ENCODE results near the gene KIAA1217.

The KIAA1217 gene

GRCh38 chr10:24475598-24475997, 266.7 kb downstream of the KIAA1217 start:
- Histone ChIP-seq H2AFZ (ENCODE audit: low read depth, low read length) (no peak overlapping the region), H3K4me2 (ENCODE audit: insufficient read depth, low read length) (no peak overlapping the region), H3K4me1 (ENCODE audit: insufficient read depth, low read length) (no peaks in the 10 kb centered on the region), H3K36me3 (ENCODE audit: insufficient read depth, low read length) (no peaks in the 10 kb centered on the region), H3K79me2 (ENCODE audit: insufficient read depth, low read length) (no peaks in the 10 kb centered on the region), H3K4me3 (ENCODE audit: low read depth in 1 of 2, low read length in 2 of 2) (no peak overlapping the region), H3K27ac (ENCODE audit: low read length) (no peak overlapping the region), H3K9me3 (ENCODE audit: insufficient read depth, low read length, severe bottlenecking) (peaks cover 3% of the 10 kb centered on the region), H4K20me1 (ENCODE audit: insufficient read depth, low read length) (no peaks in the 10 kb centered on the region), H3K27me3 (ENCODE audit: insufficient read depth, low read length, poor library complexity) (no peaks in the 10 kb centered on the region), H3K9ac (ENCODE audit: low read depth, low read length) (no peak overlapping the region)
- DNase-seq (no peak), ATAC-seq (ENCODE audit: insufficient read depth, low read depth) (no peak)
- TF ChIP-seq, protein P1, sequence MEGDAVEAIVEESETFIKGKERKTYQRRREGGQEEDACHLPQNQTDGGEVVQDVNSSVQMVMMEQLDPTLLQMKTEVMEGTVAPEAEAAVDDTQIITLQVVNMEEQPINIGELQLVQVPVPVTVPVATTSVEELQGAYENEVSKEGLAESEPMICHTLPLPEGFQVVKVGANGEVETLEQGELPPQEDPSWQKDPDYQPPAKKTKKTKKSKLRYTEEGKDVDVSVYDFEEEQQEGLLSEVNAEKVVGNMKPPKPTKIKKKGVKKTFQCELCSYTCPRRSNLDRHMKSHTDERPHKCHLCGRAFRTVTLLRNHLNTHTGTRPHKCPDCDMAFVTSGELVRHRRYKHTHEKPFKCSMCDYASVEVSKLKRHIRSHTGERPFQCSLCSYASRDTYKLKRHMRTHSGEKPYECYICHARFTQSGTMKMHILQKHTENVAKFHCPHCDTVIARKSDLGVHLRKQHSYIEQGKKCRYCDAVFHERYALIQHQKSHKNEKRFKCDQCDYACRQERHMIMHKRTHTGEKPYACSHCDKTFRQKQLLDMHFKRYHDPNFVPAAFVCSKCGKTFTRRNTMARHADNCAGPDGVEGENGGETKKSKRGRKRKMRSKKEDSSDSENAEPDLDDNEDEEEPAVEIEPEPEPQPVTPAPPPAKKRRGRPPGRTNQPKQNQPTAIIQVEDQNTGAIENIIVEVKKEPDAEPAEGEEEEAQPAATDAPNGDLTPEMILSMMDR (IDR thresholded peaks at IDR 0.05; ENCODE audit: borderline replicate concordance, extremely low read depth, low read length, poor library complexity, severe bottlenecking): no peak
- TF ChIP-seq EZH2 (IDR thresholded peaks at IDR 0.05; ENCODE audit: borderline replicate concordance, low read depth, low read length, severe bottlenecking): no peak

GRCh38 chr10:24476913-24477701, 268.2 kb downstream of the KIAA1217 start:
- ATAC-seq (ENCODE audit: insufficient read depth, low read depth): no peak
- Histone ChIP-seq H3K36me3 (ENCODE audit: insufficient read depth, low read length) (no peaks in the 10 kb centered on the region), H2AFZ (ENCODE audit: low read depth, low read length) (no peak overlapping the region), H3K4me3 (ENCODE audit: low read depth in 1 of 2, low read length in 2 of 2) (no peak overlapping the region), H3K4me1 (ENCODE audit: insufficient read depth, low read length) (no peaks in the 10 kb centered on the region), H3K27me3 (ENCODE audit: insufficient read depth, low read length, poor library complexity) (no peaks in the 10 kb centered on the region), H3K4me2 (ENCODE audit: insufficient read depth, low read length) (no peak overlapping the region), H3K9me3 (ENCODE audit: insufficient read depth, low read length, severe bottlenecking) (peaks cover 3% of the 10 kb centered on the region), H4K20me1 (ENCODE audit: insufficient read depth, low read length) (no peaks in the 10 kb centered on the region), H3K79me2 (ENCODE audit: insufficient read depth, low read length) (no peaks in the 10 kb centered on the region), H3K9ac (ENCODE audit: low read depth, low read length) (no peak overlapping the region), H3K27ac (ENCODE audit: low read length) (no peak overlapping the region)
- no peak for DNase-seq
- TF ChIP-seq EZH2 (IDR thresholded peaks at IDR 0.05; ENCODE audit: borderline replicate concordance, low read depth, low read length, severe bottlenecking): no peak
- TF ChIP-seq, protein P1 (IDR thresholded peaks at IDR 0.05; ENCODE audit: borderline replicate concordance, extremely low read depth, low read length, poor library complexity, severe bottlenecking): no peak

- no peaks in the 10 kb centered on the region for H3K36me3 ChIP-seq (ENCODE audit: insufficient read depth, low read length)
- no peaks in the 10 kb centered on the region for H3K27me3 ChIP-seq (ENCODE audit: insufficient read depth, low read length, poor library complexity)
- no peak overlapping the region for H3K4me3 ChIP-seq (ENCODE audit: low read depth in 1 of 2, low read length in 2 of 2)
- H4K20me1 ChIP-seq (ENCODE audit: insufficient read depth, low read length): no peaks in the 10 kb centered on the region
- no peaks in the 10 kb centered on the region for H3K4me1 ChIP-seq (ENCODE audit: insufficient read depth, low read length)
- DNase-seq: no peak
- no peak overlapping the region for H2AFZ ChIP-seq (ENCODE audit: low read depth, low read length)
- no peaks in the 10 kb centered on the region for H3K9me3 ChIP-seq (ENCODE audit: insufficient read depth, low read length, severe bottlenecking)
- TF ChIP-seq, protein P1 (IDR thresholded peaks at IDR 0.05; ENCODE audit: borderline replicate concordance, extremely low read depth, low read length, poor library complexity, severe bottlenecking): no peak
- H3K4me2 ChIP-seq (ENCODE audit: insufficient read depth, low read length): no peak overlapping the region
- no peak overlapping the region for H3K9ac ChIP-seq (ENCODE audit: low read depth, low read length)
- H3K79me2 ChIP-seq (ENCODE audit: insufficient read depth, low read length): no peaks in the 10 kb centered on the region
- H3K27ac ChIP-seq (ENCODE audit: low read length): no peak overlapping the region
- ATAC-seq (ENCODE audit: insufficient read depth, low read depth): no peak
These were observed 269.0 kb downstream of the KIAA1217 start for GRCh38 chr10:24477915-24478314.
